ENCODE results near the gene PAF1. TPM values are rescaled to one million over a fixed set of nuclear protein-coding genes. Genes with fewer than 3 reads are reported as not detected.
A peak's percentile ranks its signal among the peaks of the same experiment; 100 is the strongest.

PAF1 gene
- total and polyA plus RNA-seq, 2 donors (not counting 3 experiments of a cell fraction or from before 2014, with no cell fraction given): 55.1 to 90.8 TPM

GRCh38 chr19:39347332-39348164 lies 43.4 kb downstream of the PAF1 start:
- BruUV-seq (replicated peaks): no TSS peak
- Histone ChIP-seq H3K4me2 (ENCODE audit: insufficient read depth, low read length) (no peak overlapping the region), H3K9me3 (replicated peaks; ENCODE audit: control insufficient read depth, insufficient read depth, low read length) (no peaks in the 10 kb centered on the region), H3K27me3 (ENCODE audit: control insufficient read depth in 2 of 2, insufficient read depth in 2 of 2, low read length in 2 of 2) (no peaks in the 10 kb centered on the region), H4K20me1 (replicated peaks; ENCODE audit: control insufficient read depth, extremely low read depth, insufficient read depth, low read length) (peaks cover 2% of the 10 kb centered on the region), H3K4me1 (ENCODE audit: control insufficient read depth, extremely low read depth, insufficient read depth, low read length) (peaks cover 15% of the 10 kb centered on the region), H2AFZ (ENCODE audit: low read depth, low read length) (no peak overlapping the region), H3K9me1 (replicated peaks; ENCODE audit: control insufficient read depth, extremely low read depth, insufficient read depth, low read length) (no peaks in the 10 kb centered on the region), H3K79me2 (ENCODE audit: control insufficient read depth, insufficient read depth, low read length) (peaks cover 35% of the 10 kb centered on the region), H3K36me3 (ENCODE audit: control insufficient read depth in 2 of 2, extremely low read depth in 1 of 2, insufficient read depth in 2 of 2, low read length in 2 of 2) (peaks cover 2 to 4% of the 10 kb centered on the region in 2 experiments), H3K4me3 (replicated peaks in 1 of 3; ENCODE audit: insufficient read depth in 1 of 3, low read depth in 1 of 3, low read length in 3 of 3) (no peak overlapping the region), H3K9ac (replicated peaks; ENCODE audit: extremely low read depth, insufficient read depth, low read length) (no peak overlapping the region), H3K27ac (ENCODE audit: insufficient read depth, low read depth, low read length) (no peak overlapping the region)
- CTCF ChIA-PET: interaction anchor here (1.0 kb wide), 1 partner anchor 50 kb away, joined by 3 read pairs; no protein-coding TSS in a partner anchor
- POLR2A ChIA-PET: no interaction called here
- FAIRE-seq (peak; percentile 46), DNase-seq (ENCODE audit: low read depth, low spot score) (no peak)
- intact Hi-C loops (cut with micrococcal nuclease) (no loop called here), dilution Hi-C loops (cut with MboI; ENCODE audit: extremely low pct_ligation_motif_present, low sequenced_read_pairs) (no loop called here)
- TF ChIP-seq EZH2 (IDR thresholded peaks at IDR 0.05; ENCODE audit: borderline replicate concordance, low read depth, low read length, severe bottlenecking) (no peak), FOS (IDR thresholded peaks at IDR 0.05; ENCODE audit: borderline replicate concordance, insufficient read depth, low read length) (no peak), POLR2AphosphoS5 (IDR thresholded peaks at IDR 0.05; ENCODE audit: insufficient read depth, low read depth, low read length) (no peak), GATA2 (IDR thresholded peaks at IDR 0.05; ENCODE audit: insufficient read depth, insufficient read length, low read depth, low read length) (no peak), POLR2A (IDR thresholded peaks at IDR 0.05; ENCODE audit: low read depth, low read length) (no peak), MAX (IDR thresholded peaks at IDR 0.05; ENCODE audit: insufficient read depth, insufficient read length) (no peak), MYC (IDR thresholded peaks at IDR 0.05; ENCODE audit: low read depth, low read length) (no peak), CTCF (IDR thresholded peaks at IDR 0.05; ENCODE audit: extremely low read depth in 1 of 2, insufficient read depth in 1 of 2, low read depth in 1 of 2, low read length in 2 of 2) (no peak), JUN (IDR thresholded peaks at IDR 0.05; ENCODE audit: borderline replicate concordance, insufficient read depth, insufficient read length, low read depth) (no peak)

All from endothelial cell of umbilical vein (primary cell).